GM12878 (cell line): ENCODE data around the gene TXNDC5.

Experiments used
- CTCF ChIP-seq, 3 experiments: IDR thresholded peaks in 2 of 3; conservative IDR thresholded peaks in 1 of 3; 2 replicates each; pipeline ENCODE4 v1.5.1; 2011; ENCODE audit warnings: low read depth in 3 of 3, low read length in 3 of 3, mild to moderate bottlenecking in 3 of 3, control low read depth in 2 of 3, moderate library complexity in 2 of 3, inconsistent platforms in 1 of 3, mixed read lengths in 1 of 3; ENCODE audit not compliant: control insufficient read depth in 2 of 3, insufficient read depth in 1 of 3; ENCODE audit errors: extremely low read depth in 1 of 3
- KDM1A ChIP-seq: fragments of 200-600 bp; sonication (generic); IDR thresholded peaks from 2 replicates; pipeline ENCODE4 v1.6.1; 2016; ENCODE audit warnings: borderline replicate concordance
- USF2 ChIP-seq: IDR thresholded peaks from 2 replicates; pipeline ENCODE4 v1.6.1; 2011; ENCODE audit warnings: low read depth, low read length, improper control_type of control experiment, borderline replicate concordance
- ZBTB33 ChIP-seq: fragments of 450-650 bp; IDR thresholded peaks from 2 replicates; pipeline ENCODE4 v1.6.1; 2017; ENCODE audit warnings: mild to moderate bottlenecking

- TF ChIP-seq CTCF (IDR thresholded peaks at IDR 0.05 in 2 of 3, conservative IDR thresholded peaks at IDR 0.05 in 1 of 3; ENCODE audit: control insufficient read depth in 2 of 3, extremely low read depth in 1 of 3, insufficient read depth in 1 of 3, low read depth in 3 of 3, low read length in 3 of 3) (no peak), ZBTB33 (no peak), USF2 (no peak), KDM1A (no peak)
Measured at GRCh38 chr6:7894262-7895124, 16.1 kb downstream of the TXNDC5 start.
